Gastroesophageal sphincter (tissue), 3 donors: Measurements from ENCODE around the gene FOXN1.

ENCODE experiments used
- CTCF ChIP-seq, 4 experiments: fragments of 200-600 bp in 2 of 4; fragments of 450-650 bp in 2 of 4; sonication (generic) in 1 of 4; IDR thresholded peaks; one replicate each; pipeline ENCODE4 v1.5.1; 2017 to 2019; ENCODE audit warnings: antibody characterized with exemption in 4 of 4, mild to moderate bottlenecking in 2 of 4, moderate library complexity in 2 of 4
- EP300 ChIP-seq: sonication (generic); formaldehyde crosslinking; IDR thresholded peaks from one replicate; pipeline ENCODE4 v1.6.1; 2017; ENCODE audit warnings: antibody characterized with exemption, mild to moderate bottlenecking
- POLR2AphosphoS5 ChIP-seq: sonication (generic); formaldehyde crosslinking; IDR thresholded peaks from one replicate; pipeline ENCODE4 v1.6.1; 2017; ENCODE audit warnings: antibody characterized with exemption

GRCh38 chr17:28511858-28512461, 5.8 kb downstream of the FOXN1 start:
- no peak for TF ChIP-seq EP300
- no peak for TF ChIP-seq CTCF (IDR thresholded peaks at IDR 0.05)
- TF ChIP-seq POLR2AphosphoS5 = no peak
